GM19372 (cell line): ENCODE results near the gene UHRF2.
"Not testable (repeated sequence)": the region's sequence is repeated elsewhere in the genome, so short reads cannot be mapped to it uniquely, and the experiment has no call there.

Experiments
- ATAC-seq: cut with Tn5 transposase; IDR thresholded peaks from one replicate; pipeline ENCODE4 v1.9.1; 2021; ENCODE audit warnings: mild to moderate bottlenecking, low read depth, moderate library complexity; ENCODE audit not compliant: unreplicated experiment

The UHRF2 gene, protein sequence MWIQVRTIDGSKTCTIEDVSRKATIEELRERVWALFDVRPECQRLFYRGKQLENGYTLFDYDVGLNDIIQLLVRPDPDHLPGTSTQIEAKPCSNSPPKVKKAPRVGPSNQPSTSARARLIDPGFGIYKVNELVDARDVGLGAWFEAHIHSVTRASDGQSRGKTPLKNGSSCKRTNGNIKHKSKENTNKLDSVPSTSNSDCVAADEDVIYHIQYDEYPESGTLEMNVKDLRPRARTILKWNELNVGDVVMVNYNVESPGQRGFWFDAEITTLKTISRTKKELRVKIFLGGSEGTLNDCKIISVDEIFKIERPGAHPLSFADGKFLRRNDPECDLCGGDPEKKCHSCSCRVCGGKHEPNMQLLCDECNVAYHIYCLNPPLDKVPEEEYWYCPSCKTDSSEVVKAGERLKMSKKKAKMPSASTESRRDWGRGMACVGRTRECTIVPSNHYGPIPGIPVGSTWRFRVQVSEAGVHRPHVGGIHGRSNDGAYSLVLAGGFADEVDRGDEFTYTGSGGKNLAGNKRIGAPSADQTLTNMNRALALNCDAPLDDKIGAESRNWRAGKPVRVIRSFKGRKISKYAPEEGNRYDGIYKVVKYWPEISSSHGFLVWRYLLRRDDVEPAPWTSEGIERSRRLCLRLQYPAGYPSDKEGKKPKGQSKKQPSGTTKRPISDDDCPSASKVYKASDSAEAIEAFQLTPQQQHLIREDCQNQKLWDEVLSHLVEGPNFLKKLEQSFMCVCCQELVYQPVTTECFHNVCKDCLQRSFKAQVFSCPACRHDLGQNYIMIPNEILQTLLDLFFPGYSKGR

DNA sequence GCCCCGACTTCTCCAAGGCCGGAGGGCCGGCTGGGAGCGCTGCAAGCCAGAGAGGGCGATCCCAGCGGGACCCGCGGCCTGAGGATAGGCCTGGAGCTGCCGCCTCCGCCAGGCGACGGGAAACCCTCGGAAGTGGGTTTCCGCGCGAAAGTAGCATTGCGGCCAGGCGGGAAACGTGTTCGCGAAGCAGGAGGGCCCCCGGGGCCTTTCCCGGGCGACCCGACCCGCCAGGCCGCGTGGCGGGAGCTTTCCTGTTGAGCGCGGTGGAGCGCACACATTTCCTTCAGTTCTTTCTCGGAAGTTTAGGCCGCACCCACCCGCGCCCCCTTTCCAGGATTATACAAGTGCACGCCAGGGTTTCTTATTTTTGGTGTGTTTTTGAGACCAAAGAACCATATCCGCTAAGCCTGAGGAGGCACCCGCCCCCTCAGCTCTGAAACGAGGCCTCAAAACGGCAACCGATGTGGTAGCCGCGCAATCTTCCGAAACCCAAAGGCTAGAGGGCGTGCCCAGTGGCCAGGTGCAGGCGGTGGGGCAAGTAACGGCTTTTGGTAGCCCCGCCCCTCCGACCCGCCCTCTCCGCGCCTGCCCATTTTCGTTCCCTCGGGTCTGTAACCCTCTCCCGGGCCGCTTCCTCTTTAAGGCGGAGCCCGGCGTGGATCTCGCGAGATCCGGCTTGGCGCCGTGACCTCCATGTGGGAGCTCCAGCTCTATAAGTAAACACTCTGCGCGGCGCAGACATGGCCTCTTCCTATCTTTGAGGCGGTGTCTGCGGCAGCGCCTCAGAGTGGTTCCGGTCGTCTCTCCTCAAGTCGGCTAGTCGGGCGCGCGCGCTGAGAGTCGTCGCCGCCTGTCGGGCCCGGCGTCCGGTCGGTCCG, at the start of gene UHRF2:
TSS of gene UHRF2 (plus strand) at position 713 of the 878 bp plus-strand sequence. CDS start 292 bp downstream, outside the sequence.
- peak; percentile 80 for ATAC-seq

DNA sequence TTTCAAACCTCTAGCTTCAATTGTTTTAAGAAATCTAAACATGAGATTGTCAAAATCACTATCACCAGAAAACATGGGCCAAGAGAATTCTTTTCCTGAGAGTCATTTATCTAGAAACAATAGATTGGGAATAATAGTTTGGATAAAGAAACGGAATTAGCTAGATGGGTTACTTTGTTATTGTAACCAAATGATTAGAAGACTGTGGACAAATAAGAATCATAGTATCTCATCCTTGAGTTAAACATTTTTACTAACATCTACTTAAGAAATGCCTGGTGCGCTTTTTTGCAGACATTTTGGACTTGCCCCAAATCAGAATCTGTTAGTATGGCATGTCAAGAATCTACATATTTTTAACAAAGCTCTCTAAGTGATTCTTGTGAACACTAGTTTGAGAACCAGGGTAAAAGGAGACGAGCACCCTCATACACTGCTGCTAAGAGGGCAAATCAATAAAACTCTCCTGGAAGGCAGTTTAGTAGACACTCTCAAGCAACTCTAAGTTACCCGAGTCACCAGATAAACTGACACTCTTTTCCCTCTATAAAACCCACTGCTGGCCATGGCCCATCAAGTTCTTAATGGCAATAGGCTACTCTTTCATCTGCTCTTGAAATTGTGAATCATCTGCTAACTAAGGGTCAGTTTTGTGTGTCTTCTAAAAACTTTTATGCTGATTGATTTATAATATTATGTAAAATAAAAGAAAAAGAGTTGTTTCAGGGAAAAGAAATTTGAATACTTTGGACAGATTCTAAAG, 45.7 kb upstream of the UHRF2 start:
- no peak for ATAC-seq

DNA sequence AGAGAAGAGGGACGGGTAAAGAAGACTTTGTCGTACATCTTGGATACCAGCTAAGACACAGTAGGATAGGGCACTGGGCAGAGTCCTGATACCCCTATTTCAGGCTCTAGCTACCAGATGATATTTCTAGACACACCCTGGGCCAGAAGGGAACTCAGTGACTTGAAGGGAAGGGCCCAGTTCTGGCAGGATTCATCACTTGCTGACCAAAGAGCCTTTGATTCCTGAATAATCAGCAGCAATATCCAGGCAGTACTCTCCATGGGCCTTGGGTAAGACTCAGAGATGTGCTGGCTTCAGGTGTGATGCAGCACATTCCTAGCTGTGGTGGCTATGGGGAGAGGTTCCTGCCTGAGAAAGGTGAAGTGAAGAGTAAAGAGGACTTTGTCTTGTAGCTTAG, 44.2 kb upstream of the UHRF2 start:
- ATAC-seq: no peak

DNA sequence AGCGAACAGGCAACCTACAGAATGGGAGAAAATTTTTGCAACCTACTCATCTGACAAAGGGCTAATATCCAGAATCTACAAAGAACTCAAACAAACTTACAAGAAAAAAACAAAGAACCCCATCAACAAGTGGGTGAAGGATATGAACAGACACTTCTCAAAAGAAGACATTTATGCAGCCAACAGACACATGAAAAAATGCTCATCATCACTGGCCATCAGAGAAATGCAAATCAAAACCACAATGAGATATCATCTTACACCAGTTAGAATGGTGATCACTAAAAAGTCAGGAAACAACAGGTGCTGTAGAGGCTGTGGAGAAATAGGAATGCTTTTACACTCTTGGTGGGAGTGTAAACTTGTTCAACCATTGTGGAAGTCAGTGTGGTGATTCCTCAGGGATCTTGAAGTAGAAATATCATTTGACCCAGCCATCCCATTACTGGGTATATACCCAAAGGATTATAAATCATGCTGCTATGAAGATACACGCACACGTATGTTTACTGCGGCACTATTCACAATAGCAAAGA, 31.5 kb upstream of the UHRF2 start:
- not testable (repeated sequence) for ATAC-seq

DNA sequence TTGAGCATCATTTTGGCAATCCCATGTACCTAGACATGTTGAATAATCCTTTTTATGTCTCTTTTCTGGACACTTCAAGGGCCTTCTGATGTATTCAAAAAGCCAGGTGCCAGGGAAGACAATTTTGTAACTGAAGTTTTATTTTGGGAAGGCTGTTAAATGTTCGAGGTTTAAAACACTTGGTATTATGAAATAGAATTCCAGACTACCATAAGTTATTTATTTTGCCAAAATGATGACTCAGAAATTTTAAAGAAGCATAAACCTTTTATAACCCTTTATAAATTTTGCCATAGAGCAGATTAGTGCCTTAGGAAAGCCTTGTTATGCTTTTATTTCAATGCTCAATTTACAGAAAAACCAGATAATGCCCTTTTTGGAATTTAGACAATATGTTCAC, 30.3 kb upstream of the UHRF2 start:
- ATAC-seq: no peak

DNA sequence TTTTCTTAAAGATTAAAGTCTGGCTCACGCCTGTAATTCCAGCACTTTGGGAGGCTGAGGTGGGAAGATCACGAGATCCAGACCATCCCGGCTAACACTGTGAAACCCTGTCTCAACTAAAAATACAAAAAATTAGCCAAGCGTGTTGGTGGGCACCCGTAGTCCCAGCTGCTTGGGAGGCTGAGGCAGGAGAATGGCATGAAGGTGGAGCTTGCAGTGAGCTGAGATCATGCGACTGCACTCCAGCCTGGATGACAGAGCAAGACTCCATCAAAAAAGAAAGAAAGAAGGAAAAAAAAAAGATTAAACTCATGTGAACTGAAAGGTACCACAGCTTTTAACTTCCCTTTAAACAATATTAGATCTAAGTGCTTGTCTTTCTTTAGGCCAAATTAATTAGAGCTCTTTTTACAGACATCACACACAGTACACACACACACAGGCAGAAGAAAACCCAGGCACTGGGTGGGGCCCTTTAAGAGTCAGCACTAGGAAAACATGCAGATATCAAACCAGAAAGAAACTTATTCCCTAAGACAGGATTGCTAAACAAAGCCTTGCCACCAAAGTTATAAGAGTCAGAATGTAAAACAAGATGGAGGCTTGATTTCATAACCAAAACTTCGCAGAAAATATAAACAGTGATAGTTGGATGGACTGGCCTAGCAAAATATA, 29.3 kb upstream of the UHRF2 start:
- no peak for ATAC-seq

DNA sequence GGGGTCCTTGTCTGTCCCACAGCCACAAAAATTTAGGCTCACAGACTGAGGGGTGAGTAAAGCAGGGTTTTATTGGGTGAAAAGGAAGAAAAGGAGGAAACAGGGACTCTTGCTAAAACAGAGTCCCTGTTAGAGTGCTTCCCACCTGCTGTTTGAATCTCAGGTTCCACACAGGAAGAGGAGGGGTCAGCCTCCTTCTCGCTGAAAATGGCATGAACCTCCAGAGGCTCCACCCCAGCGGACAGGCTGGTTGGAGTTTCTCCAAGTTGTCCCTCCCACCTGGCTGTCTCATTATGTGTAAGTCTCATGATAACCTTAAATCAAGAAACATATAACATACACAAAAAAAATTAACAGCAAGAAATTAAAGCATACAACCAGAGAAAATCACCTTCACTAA, 28.3 kb upstream of the UHRF2 start:
- no peak for ATAC-seq

DNA sequence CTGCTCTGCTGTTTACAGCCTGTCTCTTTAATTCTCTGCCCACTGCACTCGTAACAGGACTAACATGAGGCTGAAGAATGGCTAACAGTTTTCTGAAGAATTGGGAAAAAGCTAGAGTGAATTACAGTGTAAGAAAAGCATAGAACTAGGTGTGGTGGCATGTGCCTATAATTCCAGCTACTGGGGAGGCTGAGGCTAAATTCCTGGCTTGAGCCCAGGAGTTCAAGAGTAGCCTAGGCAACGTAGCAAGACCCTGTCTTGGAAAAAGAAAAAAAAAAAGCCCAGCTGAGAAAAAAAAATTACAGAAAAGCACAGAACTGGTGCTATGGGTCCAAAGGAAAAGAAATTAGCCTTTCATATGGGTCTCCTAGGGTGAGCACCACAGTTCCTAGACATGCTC, 13.9 kb upstream of the UHRF2 start:
- no peak for ATAC-seq

DNA sequence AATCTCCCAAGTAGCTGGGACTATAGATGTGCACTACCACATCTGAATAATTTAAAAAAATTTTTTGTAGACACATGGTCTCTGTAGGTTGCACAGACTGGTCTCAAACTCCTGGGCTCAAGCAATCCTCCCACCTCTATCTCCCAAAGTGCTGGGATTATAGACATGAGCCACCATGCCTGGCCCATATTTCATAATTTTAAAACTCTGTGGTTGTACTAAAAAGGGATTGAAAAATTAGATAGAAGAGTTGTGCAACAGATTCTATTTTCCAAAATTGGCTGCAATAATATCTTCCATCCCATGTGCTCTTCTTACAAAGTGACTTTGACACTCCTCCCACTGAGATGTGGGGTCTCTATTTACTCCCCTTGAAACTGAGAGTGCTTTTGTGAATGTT, 7.6 kb upstream of the UHRF2 start:
- ATAC-seq: no peak

DNA sequence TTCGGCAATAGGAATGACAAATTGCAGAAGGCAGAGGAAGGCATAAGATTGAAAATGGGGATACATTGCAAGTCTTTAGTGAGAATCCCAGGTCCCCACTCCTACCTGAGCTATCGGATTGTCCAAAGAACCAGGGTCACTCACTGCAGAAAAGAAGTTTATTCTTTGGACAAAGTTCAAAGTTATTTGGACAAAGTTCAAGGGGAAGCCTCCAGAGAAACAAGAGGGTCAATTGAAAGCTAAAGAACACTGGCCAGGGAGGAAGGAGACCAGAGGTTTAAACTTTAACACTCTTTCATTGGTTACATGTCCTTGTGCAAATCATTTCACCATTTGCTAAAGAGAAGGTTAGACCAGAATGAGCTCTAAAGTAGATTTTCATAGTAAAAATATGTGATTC, 5.2 kb upstream of the UHRF2 start:
- no peak for ATAC-seq

DNA sequence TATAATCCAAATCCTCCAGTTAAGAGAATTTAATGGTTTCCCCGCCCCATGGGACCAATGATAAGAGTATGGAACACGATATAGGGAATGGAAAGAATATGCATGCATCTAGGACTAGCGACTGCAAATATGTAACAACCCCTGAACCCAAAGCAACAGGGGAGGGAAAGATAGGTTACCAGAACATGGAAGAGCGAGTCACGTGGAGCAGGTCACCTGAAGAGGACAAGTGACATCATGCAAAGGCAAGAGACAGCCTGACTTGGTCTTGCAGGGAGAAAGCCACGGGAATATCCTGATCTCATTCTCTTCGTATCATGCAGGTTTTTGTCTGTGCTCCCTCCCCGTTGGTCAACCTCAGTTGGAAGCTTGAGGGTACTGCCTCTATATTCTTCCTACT, 4.7 kb upstream of the UHRF2 start:
- ATAC-seq: no peak

DNA sequence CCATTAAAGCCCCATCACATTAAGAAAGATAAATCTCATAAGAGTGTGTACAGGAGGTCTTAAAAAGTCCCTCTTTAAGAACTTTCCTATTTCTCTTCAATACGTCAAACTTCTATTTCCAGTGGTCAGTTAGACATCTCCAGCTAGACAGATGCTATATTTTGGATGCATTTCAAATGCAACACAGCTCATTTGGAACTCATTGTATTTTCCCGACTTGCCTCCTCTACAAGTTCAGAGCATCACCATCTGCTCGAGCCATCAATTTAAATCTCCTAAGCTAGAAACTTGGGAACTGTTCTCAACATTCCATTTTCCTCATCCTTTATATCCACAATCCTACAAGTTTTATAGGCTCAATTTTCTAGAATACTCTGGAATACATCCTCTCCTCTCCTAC, 3.2 kb upstream of the UHRF2 start:
- no peak for ATAC-seq

DNA sequence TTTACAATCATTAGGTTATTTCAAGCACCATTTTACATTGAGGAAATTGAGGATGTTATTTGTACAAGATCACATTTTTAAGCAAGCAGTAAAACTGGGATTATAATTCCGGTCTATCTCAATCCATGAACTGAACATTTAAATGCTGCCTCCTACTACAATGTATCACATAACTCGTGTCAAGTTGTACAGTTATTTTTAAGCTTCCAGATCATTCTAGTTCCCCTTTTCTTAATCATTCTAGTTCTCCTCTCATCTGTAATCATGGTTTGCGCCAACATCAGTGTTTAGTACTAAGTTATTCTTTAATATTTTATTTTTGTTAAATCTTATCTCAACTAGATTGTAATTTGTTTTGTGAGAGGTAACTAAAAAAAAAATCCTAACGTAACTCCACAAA, 2.4 kb upstream of the UHRF2 start:
- no peak for ATAC-seq

DNA sequence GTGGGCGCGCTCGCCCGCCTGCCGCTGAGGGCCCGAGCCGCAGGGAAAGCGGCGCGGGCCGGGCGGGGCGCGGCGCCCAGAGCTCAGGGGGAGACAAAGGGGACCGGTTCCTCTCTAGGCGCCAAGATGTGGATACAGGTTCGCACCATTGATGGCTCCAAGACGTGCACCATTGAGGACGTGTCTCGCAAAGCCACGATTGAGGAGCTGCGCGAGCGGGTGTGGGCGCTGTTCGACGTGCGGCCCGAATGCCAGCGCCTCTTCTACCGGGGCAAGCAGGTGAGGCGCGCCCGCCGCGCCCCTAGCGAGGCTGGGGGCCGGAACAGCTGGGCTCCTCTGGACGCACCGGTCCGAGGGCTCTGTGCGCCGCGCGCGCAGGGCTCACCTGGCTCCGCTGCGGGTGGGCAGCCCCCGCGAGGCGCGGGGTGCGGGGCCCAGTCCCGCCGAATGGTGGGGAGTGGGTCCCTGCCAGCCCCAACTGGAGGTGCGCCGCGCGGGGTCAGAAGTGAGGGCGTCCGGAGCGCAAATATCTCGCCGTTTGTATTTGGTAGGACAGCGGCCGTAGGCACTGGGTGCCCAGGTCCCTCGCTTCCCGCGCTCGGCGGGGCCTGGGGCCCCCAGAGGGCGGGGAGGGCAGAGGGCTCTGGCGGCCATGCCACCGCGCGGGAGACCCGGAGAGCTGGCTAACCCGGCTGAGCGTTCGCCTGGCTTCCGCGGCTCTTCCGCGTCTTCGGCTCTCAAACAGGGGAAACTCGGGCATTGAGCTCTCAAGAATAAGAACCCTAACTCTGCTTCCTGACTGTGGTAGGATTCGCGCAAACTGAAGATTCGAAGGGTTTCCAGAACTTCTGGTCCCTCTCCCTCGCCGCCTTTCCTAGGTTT, 607 bp downstream of the UHRF2 start:
- peak; percentile 11 for ATAC-seq

DNA sequence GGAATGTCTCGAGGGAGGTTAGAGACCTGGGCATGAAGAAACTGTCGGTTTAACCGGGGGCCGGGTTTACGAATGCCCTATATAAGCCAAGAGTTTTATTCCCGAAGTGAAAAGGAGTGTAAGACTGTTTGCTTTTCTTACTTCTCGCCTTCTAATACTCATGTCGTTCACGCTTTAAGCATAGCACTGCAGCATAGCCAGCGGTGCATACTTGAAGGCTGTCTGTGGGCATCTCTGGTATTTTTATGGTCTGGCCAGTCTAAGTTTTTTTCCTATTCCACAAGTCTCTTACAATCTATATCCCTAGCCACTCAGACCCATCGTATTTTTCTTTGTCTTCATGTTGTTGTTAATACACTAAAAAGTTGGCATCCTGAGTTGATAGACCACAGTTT, 1.2 kb downstream of the UHRF2 start:
- no peak for ATAC-seq

DNA sequence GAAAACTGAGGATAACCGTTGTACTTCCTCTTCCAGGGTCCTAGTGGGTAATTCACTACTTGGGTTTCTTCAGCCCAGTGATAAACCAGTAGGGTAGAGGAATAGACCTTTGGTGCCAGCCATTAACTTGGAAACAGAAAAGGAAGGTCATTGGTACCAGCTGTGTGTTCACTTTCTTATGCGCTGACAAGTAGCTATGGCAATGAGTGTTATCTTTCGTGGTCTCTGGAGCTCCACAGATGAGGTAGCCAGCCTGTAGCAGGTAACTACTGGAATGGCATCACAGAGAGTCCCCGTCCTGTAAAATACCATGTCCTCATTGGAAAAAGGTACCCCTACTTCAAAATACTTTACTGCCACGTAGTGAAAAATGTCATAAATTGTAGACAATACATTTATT, 2.3 kb downstream of the UHRF2 start:
- no peak for ATAC-seq

DNA sequence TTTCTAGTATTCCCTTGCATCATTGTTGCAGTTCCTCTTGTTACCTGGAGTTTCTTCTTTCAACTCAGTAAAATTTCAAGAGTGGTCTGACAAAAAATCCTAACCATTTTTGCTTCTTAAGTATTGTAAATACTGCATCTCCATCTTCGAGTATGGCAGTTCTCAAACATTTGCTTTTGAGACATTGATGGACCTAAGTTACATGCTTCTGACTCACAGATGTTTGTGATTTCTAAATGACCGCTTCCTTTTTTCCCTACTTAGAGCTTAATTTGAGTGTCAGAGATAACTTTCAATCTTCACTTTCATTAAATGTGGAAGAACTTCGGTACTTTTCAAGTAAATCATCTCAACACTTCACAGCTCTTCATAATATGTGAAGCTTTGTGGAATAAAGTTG, 4.2 kb downstream of the UHRF2 start:
- no peak for ATAC-seq

DNA sequence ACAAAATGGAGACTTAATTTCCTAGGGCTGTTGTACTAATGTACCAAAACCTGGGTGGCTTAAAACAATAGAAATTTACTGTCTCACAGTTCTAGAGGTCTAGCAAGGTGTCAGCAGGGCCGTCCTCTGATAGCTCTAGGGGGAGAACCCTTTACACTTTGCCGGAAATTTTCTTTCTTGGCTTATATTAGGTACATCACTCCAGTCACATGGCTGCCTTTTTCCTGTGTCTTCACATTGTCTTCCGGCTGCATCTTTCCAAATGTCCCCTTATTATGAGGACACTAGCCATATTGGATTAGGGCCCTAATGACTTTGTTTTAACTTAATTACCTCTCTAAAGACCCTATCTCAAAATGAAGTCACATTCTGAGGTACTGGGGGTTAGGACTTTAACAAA, 5.8 kb downstream of the UHRF2 start:
- no peak for ATAC-seq
